ENCODE data around the gene RNF180.
"Not testable (repeated sequence)": the region's sequence is repeated elsewhere in the genome, so short reads cannot be mapped to it uniquely, and the experiment has no call there.

Gene RNF180

GRCh38 chr5:64176301-64176700, 10.7 kb downstream of the RNF180 start:
- no peak for DNase-seq (ENCODE audit: low read depth in 1 of 2, low spot score in 1 of 2)

DNA sequence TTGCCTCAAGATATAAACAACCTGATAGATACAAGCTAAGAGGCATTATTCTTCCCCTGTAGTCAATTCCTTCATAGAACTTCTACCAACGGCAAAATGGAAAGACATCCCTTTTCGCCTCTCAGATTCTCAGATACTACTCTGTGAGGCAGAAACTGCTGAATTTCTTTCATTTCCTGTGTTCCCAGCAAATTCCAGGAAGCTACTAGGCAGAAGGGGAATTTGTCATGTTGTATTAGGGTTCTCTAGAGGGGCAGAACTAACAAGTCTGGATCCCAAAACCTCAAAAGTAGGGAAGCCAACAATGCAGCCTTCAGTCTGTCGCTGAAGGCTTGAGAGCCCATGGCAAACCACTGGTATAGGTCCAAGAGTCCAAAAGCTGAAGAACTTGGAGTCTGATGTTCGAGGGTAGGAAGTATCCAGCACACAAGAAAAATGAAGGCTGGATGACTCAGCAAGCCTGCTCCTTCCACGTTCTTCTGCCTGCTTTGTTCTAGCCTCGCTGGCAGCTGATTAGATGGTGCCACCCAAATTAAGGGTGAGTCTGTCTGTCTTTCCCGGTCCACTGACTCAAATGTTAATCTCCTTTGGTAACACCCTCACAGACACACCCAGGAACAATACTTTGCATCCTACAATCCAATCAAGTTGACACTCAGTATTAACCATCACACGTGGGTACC, 15.2 kb downstream of the RNF180 start:
- no peak for DNase-seq (ENCODE audit: low read depth in 1 of 2, low spot score in 1 of 2)

DNA sequence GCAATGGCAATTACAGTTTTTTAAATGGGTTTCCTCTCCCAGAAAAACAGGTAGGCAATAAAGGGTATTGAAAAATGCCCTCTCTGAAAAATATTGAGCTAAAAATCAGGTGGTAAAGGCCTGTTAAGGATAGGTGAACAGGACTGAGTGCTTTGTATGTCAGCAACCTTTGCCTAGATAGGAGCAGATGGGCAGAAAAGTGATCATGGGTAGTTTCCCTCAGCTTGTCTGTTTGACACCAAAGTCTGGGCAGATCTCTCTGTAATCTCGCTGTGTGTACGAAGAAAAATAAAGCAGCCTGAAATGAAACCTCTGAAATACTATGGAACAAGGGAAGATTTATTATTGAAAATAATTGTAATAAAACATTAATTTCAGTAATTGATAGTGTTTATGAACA, 15.8 kb downstream of the RNF180 start:
- no peak for DNase-seq (ENCODE audit: low read depth in 1 of 2, low spot score in 1 of 2)

- DNase-seq (ENCODE audit: low read depth in 1 of 2, low spot score in 1 of 2): no peak
Measured at GRCh38 chr5:64183956-64184355, 18.3 kb downstream of the RNF180 start.

DNA sequence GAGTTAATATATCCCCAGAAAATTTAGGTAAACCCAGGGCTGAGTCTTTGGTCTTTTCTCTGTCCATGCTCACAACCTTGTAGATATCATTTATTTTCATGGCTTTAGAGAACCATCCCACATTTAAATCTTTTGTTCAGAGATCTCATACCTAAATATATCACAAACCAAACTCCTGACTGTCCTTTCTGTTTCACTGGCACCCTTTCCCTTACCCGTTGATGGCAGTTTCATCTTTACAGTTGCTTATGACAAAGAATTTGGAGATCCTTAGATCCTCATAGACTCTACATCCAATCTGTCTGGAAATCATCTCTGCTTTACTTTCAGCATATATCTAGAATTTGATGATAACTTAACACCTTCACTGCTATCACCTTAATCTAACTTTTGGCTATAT, 19.2 kb downstream of the RNF180 start:
- DNase-seq (ENCODE audit: low read depth in 1 of 2, low spot score in 1 of 2): no peak

- no peak for DNase-seq (ENCODE audit: low read depth in 1 of 2, low spot score in 1 of 2)
Measured at GRCh38 chr5:64188776-64189175, 23.1 kb downstream of the RNF180 start.

DNA sequence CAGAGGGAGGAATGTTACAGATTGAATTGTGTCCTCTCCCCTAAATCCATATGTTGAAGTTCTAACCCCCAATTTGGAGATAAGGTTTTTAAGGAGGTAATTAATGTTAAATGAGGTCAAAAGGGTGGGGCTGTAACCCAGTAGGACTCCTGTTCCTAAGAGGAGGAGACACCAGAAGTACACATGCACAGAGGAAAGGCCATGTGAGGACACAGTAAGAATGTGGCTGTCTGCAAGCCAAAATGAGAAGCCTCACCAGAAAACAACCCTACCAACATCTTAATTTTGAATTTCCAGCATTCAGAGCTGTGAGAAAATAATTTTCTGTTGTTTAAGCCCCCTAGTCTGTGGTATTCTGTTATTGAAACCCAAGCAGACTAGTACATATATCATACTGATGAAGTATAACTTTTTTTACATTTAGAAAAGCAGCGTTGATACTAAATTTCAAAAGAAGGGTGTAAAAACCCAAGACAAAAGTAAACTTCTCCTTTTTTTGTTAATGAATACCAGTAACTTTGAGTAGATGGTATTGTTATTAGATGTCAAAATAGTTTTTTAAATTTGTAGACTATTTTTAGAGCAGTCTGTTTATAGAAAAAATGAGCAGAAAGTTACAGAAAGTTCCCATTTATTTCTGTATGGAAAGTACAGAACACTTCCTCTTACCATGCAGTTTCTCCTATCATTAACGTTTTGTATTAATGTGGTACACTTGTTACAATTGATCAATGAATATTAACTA, 25.1 kb downstream of the RNF180 start:
- no peak for DNase-seq (ENCODE audit: low read depth in 1 of 2, low spot score in 1 of 2)

DNA sequence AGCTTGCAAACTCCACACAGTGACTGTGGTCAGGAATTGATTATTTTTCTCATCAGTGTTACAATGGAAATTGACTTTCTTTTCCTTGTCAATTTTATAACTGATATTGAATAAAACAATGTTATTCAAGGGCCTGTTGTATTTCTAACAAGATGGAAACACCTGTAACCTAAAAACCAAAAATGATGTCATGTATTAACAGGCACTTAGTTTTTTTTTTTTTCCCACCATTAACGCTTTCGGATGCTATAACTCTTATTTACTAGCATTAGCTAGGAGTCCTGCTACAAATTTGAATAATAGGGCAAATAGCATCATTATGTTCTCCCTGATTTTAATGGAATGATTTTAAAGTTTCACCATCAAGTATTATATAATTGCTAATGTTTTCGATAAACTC, 30.3 kb downstream of the RNF180 start:
- DNase-seq (ENCODE audit: low read depth in 1 of 2, low spot score in 1 of 2): no peak

DNA sequence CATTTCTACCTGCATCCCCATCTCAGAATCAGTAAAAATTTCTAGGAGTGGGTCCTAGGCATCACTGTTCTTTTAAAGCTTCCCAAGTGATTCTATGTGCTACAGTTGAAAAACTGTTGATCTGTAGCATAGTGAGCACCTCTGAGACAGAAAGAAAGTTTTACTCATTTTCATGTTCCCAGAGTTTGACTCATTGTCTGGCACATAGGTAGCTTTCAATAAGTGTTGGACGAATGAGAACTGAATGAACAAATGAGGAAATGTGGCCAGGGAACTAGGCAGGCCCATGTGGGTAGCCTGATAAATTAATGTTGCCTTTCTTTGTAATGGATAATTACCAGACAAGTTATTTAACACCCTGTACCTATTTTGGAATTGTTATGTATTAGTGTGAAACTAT, 33.8 kb downstream of the RNF180 start:
- no peak for DNase-seq (ENCODE audit: low read depth in 1 of 2, low spot score in 1 of 2)

DNA sequence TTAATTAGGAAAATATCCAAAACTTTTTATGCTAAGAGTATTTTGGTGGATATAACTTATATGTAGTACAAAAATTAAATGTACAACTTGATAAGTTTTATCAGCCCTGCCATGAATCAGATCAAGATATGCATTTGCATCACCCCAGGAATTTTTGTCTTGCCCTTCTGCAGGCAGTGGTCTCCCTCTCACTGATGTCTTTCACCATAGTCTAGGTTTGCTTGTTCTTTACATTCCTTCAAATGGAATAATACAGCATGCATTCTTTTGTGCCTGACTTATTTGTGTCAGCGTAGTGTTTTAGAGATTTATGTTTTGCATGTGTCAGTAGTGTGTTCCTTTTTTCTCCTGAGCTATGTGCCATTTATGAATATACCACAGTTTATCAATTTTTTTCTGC, 36.4 kb downstream of the RNF180 start:
- DNase-seq (ENCODE audit: low read depth in 1 of 2, low spot score in 1 of 2): no peak

DNA sequence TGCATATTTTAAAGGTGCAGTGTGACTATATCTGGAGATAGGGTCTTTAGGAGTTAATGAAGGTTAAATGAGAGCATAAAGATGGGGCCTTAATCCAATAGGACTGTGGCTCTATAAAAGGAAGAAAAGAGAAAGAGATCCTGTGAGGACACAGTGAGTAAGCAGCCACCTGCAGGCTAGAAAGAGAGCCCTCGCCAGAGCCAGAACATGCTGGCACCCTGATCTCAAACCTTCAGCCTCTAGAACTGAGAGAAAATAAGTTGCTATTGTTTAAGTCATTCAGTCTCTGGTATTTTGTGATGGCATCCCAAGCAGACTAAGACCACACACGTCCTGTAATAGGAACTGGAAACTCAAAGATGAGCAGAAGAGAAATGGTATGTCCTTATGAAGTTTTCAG, 41.0 kb downstream of the RNF180 start:
- no peak for DNase-seq (ENCODE audit: low read depth in 1 of 2, low spot score in 1 of 2)

DNA sequence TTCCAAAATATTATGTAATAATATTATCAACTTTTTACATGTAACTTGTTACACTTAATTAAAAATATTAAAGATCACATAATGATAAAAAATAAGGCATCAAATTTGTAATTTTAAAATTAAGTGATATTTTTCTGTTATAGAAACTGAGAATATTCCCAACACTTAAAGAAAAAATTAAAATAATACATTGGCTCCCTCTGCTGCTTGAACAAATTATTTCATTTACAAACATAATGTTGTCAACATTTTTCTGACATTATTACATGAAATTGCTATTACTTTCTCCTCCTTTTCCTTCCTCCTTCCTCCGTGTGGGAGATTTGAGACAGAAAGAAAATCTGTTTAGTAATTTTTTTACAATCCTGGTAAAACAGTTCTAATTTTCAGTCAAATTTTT, 42.3 kb downstream of the RNF180 start:
- DNase-seq (ENCODE audit: low read depth in 1 of 2, low spot score in 1 of 2): no peak

- DNase-seq (ENCODE audit: low read depth in 1 of 2, low spot score in 1 of 2): no peak
Measured at GRCh38 chr5:64209353-64209752, 43.7 kb downstream of the RNF180 start.

- no peak for DNase-seq (ENCODE audit: low read depth in 1 of 2, low spot score in 1 of 2)
Measured at GRCh38 chr5:64210866-64211265, 45.2 kb downstream of the RNF180 start.

DNA sequence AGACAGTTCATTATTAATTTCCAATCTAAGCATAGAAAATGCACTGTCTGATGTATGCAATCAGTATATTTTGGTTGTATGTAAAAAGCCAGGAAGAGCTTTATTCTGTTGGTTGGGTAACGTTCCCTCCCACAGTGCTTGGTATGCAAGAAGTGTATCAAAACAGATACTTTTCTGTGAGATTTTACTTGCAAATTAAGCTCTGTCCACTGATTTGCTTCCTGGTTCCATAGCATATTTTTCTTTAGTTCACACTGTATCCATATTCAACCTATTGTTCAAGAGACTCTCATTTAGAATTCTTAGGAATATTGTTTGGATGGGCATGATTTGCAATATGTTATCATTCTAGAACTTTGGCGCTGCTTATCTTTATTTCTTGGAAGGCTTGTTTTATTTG, 47.4 kb downstream of the RNF180 start:
- DNase-seq (ENCODE audit: low read depth in 1 of 2, low spot score in 1 of 2): no peak

DNA sequence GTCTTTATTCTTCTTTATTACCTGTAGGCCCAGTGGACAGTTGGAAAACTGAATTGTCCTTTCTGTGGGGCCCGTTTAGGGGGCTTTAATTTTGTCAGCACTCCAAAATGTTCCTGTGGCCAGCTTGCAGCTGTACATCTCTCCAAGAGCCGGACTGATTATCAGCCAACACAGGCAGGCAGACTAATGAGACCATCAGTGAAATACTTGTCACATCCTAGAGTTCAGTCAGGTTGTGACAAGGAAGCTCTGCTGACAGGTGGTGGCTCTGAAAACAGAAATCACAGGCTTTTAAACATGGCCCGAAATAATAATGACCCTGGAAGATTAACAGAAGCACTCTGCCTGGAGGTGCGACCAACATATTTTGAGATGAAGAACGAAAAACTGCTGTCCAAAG, 47.9 kb downstream of the RNF180 start:
- no peak for DNase-seq (ENCODE audit: low read depth in 1 of 2, low spot score in 1 of 2)

DNA sequence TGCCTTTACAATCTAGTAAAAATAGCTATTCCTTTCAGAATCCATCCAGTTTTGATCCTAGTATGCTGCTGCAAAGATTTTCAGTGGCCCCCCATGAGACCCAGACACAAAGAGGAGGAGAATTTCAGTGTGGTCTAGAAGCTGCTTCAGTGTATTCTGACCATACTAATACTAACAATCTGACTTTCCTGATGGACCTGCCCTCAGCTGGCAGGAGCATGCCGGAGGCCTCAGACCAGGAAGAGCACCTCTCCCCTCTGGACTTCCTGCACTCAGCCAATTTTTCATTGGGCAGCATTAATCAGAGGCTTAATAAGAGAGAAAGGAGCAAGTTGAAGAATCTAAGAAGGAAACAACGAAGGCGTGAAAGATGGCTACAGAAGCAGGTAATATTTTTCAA, 48.5 kb downstream of the RNF180 start:
- no peak for DNase-seq (ENCODE audit: low read depth in 1 of 2, low spot score in 1 of 2)

DNA sequence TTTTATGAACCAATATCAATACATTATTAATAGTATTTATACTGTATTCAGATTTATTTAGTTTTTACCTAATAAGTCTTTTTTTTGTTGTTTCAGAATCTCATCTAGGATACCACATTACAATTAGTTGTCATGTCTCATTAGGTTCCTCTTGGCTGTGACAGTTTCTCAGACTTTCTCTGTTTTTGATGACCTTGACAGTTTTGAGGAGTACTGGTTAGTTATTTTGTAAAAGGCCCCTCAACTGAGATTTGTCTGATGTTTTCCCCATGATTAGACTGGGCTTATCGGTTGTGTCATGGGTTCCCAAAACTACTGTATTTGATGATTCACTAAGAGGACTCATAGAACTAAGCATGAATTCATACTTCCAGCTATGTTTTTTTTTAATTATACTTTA, 56.3 kb downstream of the RNF180 start:
- no peak for DNase-seq (ENCODE audit: low read depth in 1 of 2, low spot score in 1 of 2)

GRCh38 chr5:64225286-64225981, 59.8 kb downstream of the RNF180 start:
- DNase-seq (ENCODE audit: low read depth in 1 of 2, low spot score in 1 of 2): not testable (repeated sequence)

DNA sequence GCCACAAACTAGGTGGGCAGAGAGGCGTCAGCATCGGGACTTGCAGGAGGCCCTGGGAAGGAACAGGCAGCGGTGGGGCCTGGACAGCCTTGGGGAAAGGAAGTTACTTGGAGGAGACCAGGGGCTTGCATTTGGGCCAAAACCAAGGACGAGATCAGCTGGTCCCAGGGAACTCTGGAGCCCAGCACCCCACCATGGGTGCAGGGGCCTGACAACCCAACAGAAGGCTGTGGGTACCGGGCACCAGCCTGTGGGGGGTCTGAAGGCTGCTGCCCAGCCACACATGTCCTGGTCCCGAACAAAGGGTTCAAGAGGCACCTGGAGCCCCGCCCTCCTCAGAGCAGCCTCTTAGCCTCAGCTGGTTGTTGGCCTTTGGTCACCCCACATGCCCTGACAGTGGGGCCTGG, 61.5 kb downstream of the RNF180 start:
- not testable (repeated sequence) for DNase-seq (ENCODE audit: low read depth in 1 of 2, low spot score in 1 of 2)

DNA sequence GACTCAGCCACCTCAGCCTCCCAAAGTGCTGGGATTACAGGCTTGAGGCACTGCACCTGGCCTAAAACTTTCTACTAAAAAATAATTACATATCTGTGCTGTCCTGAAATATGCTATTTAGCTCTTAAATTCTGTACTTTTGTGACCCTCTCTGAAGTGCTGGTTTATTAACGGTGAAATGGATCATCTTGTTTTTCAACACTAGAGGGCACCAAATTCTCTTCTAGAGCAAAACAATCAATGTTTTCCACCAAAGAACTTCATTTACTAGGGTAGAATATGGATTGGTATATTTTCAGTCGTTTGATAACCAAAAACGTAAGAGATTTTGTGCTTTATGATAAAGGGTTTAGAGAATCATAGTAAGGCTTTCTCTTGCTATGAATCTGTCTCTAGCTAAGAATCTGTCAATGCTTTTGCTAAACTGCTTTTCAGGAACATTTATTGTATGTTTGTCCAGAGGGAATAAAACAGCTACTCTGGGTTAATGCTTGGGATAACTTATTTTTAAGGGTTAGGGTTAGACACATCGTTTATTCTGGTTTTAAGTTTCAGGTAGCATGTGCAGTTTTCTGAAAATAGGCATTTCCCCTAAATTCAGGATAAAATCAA, 63.6 kb downstream of the RNF180 start:
- no peak for DNase-seq (ENCODE audit: low read depth in 1 of 2, low spot score in 1 of 2)

DNA sequence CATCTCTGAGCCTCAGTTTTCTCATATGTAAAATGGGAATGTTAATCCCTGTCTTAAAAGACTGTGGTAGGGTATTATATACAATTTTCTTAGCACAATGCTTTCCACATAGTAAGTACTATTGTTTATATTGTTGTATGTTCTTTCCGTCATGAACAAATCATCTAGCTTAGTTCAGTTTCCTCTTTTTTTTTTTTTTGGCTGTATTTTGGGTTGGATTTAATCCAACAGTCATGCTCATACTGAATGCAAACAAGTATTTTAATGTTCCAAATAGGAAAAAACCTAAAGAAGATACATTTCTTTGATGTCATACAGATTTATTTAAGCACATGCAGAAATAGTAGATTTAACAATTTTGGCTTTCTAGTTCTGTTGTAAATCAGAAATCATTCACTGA, 95.1 kb downstream of the RNF180 start:
- DNase-seq (ENCODE audit: low read depth in 1 of 2, low spot score in 1 of 2): no peak
